ENCODE results near the gene RBM34.
A peak's percentile ranks its signal among the peaks of the same experiment; 100 is the strongest.

Gene RBM34

GRCh38 chr1:235152235-235152634 is 8.8 kb downstream of the RBM34 start:
- DNase-seq (ENCODE audit: low spot score) = no peak

- DNase-seq (ENCODE audit: low spot score) = no peak
These were observed 10.0 kb downstream of the RBM34 start for GRCh38 chr1:235151033-235151432.

- DNase-seq (ENCODE audit: low spot score) = no peak
These were observed 11.2 kb downstream of the RBM34 start for GRCh38 chr1:235149824-235150223.

- no peak for DNase-seq (ENCODE audit: low spot score)
These were observed 13.8 kb downstream of the RBM34 start for GRCh38 chr1:235147269-235147668.

GRCh38 chr1:235145639-235146038 is 15.4 kb downstream of the RBM34 start:
- DNase-seq (ENCODE audit: low spot score) = no peak

- DNase-seq (ENCODE audit: low spot score) = no peak
These were observed 18.1 kb downstream of the RBM34 start for GRCh38 chr1:235142991-235143390.

GRCh38 chr1:235139315-235139714 is 21.7 kb downstream of the RBM34 start:
- DNase-seq (ENCODE audit: low spot score) = no peak

- DNase-seq (ENCODE audit: low spot score) = no peak
These were observed 22.2 kb downstream of the RBM34 start for GRCh38 chr1:235138821-235139220.

GRCh38 chr1:235136111-235136510 is 24.9 kb downstream of the RBM34 start:
- no peak for DNase-seq (ENCODE audit: low spot score)

- no peak for DNase-seq (ENCODE audit: low spot score)
These were observed 26.9 kb downstream of the RBM34 start for GRCh38 chr1:235134171-235134570.

- no peak for DNase-seq (ENCODE audit: low spot score)
These were observed 28.0 kb downstream of the RBM34 start for GRCh38 chr1:235133086-235133485.

- no peak for DNase-seq (ENCODE audit: low spot score)
These were observed 29.1 kb downstream of the RBM34 start for GRCh38 chr1:235131961-235132360.

GRCh38 chr1:235130766-235131270 is 30.2 kb downstream of the RBM34 start:
- DNase-seq (ENCODE audit: low spot score) = no peak

- no peak for DNase-seq (ENCODE audit: low spot score)
These were observed 31.1 kb downstream of the RBM34 start for GRCh38 chr1:235129774-235130570.

GRCh38 chr1:235128456-235129328 is 32.4 kb downstream of the RBM34 start, which contains the start of gene TOMM20:
TOMM20 (minus strand) TSS chr1:235128837; CDS start chr1:235128715, 122 bp downstream.
- DNase-seq (ENCODE audit: low spot score) = peak; percentile 99

GRCh38 chr1:235127732-235128455 is 33.2 kb downstream of the RBM34 start:
- DNase-seq (ENCODE audit: low spot score) = no peak

GRCh38 chr1:235127203-235127602 is 33.8 kb downstream of the RBM34 start:
- no peak for DNase-seq (ENCODE audit: low spot score)

- DNase-seq (ENCODE audit: low spot score) = no peak
These were observed 36.4 kb downstream of the RBM34 start for GRCh38 chr1:235124665-235125064.

GRCh38 chr1:235124111-235124510 is 36.9 kb downstream of the RBM34 start:
- no peak for DNase-seq (ENCODE audit: low spot score)

GRCh38 chr1:235122348-235122747 is 38.7 kb downstream of the RBM34 start:
- no peak for DNase-seq (ENCODE audit: low spot score)

GRCh38 chr1:235113183-235113917 is 47.7 kb downstream of the RBM34 start:
- no peak for DNase-seq (ENCODE audit: low spot score)
